Measurements from ENCODE around the gene ROBO1.

Gene ROBO1

DNA sequence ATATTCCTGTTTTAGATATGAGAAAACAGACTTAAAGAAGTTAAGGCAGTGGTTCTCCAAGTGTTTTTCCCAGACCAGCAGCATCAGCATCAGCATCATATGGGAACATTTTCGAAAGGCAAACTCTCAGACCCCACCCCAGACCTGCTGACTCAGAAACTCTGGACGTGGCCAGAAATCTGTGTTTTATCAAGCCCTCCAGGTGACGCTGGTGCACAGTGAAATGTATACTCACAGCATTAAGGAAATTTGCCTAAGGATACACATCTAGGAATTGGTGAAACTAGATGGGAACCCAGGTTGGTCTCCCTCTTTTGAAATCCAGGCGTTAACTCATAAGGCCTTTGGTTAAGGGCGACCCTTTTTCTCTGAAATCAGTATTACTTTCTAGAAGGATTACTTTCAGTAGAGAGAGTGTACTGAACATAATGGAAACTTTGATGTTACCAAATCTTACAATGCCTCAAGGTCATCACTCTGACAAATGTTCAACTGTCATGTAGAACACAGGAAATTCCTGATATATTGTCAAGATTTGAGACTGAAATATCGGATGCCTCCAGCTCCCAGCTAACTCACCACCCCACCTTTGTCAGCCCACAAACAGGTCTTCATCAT is 910.2 kb downstream of the ROBO1 start:
- no peaks in the 10 kb centered on the region for H3K9me3 ChIP-seq
- no peaks in the 10 kb centered on the region for H3K36me3 ChIP-seq
- H3K27ac ChIP-seq, result no peak overlapping the region
- H3K4me1 ChIP-seq (ENCODE audit: control insufficient read depth in 1 of 2, insufficient read depth in 1 of 2, low read depth in 1 of 2, low read length in 1 of 2), result no peaks in the 10 kb centered on the region
- H3K4me3 ChIP-seq (ENCODE audit: low read depth in 1 of 2, low read length in 1 of 2), result no peak overlapping the region
- no peaks in the 10 kb centered on the region for H3K27me3 ChIP-seq
- TF ChIP-seq, protein P1, sequence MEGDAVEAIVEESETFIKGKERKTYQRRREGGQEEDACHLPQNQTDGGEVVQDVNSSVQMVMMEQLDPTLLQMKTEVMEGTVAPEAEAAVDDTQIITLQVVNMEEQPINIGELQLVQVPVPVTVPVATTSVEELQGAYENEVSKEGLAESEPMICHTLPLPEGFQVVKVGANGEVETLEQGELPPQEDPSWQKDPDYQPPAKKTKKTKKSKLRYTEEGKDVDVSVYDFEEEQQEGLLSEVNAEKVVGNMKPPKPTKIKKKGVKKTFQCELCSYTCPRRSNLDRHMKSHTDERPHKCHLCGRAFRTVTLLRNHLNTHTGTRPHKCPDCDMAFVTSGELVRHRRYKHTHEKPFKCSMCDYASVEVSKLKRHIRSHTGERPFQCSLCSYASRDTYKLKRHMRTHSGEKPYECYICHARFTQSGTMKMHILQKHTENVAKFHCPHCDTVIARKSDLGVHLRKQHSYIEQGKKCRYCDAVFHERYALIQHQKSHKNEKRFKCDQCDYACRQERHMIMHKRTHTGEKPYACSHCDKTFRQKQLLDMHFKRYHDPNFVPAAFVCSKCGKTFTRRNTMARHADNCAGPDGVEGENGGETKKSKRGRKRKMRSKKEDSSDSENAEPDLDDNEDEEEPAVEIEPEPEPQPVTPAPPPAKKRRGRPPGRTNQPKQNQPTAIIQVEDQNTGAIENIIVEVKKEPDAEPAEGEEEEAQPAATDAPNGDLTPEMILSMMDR (IDR thresholded peaks at IDR 0.05), result no peak

DNA sequence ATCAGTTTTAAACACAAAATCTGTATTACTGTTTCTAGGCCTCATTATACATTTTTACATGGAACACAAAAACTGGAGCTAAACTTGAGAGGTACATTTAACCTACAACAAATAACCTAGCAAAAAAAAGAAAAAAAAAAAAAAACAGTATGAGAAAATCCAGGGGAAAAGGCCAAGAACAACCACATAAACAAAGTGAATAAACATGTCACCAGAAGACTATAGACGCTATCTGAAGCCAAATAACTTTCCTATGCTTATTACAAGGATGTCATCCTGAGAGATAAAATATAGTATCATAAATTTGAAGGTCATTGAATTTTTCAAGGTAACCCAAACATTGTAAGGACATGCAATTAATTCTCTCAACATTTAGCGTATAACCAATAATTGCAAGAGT is 911.6 kb downstream of the ROBO1 start:
- TF ChIP-seq, protein P1 (IDR thresholded peaks at IDR 0.05), result no peak
- Histone ChIP-seq H3K9me3 (no peaks in the 10 kb centered on the region), H3K4me3 (ENCODE audit: low read depth in 1 of 2, low read length in 1 of 2) (no peak overlapping the region), H3K27ac (no peak overlapping the region), H3K4me1 (ENCODE audit: control insufficient read depth in 1 of 2, insufficient read depth in 1 of 2, low read depth in 1 of 2, low read length in 1 of 2) (no peaks in the 10 kb centered on the region), H3K36me3 (no peaks in the 10 kb centered on the region), H3K27me3 (no peaks in the 10 kb centered on the region)

DNA sequence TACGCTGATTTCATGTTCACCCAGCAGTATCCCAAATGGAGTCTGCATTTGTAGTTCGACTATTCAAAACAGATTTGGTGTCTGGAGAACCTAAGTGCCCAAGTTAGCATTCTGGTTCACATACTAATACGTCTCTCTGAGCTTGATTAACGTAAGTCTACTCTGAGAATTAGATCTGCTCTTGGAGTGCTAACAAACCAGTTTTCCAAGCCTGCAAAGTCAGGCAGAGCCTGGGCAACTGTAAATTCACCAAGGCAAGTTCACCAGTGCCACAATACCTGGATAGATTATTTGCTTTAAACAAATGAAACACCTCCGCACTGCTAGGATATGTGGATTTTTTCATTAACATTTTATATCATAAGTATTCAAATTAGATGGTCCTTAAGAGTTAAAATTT is 912.6 kb downstream of the ROBO1 start:
- Histone ChIP-seq H3K4me3 (ENCODE audit: low read depth in 1 of 2, low read length in 1 of 2) (no peak overlapping the region), H3K36me3 (no peaks in the 10 kb centered on the region), H3K27ac (no peak overlapping the region), H3K9me3 (no peaks in the 10 kb centered on the region), H3K4me1 (ENCODE audit: control insufficient read depth in 1 of 2, insufficient read depth in 1 of 2, low read depth in 1 of 2, low read length in 1 of 2) (no peaks in the 10 kb centered on the region), H3K27me3 (no peaks in the 10 kb centered on the region)
- TF ChIP-seq, protein P1 (IDR thresholded peaks at IDR 0.05), result no peak

DNA sequence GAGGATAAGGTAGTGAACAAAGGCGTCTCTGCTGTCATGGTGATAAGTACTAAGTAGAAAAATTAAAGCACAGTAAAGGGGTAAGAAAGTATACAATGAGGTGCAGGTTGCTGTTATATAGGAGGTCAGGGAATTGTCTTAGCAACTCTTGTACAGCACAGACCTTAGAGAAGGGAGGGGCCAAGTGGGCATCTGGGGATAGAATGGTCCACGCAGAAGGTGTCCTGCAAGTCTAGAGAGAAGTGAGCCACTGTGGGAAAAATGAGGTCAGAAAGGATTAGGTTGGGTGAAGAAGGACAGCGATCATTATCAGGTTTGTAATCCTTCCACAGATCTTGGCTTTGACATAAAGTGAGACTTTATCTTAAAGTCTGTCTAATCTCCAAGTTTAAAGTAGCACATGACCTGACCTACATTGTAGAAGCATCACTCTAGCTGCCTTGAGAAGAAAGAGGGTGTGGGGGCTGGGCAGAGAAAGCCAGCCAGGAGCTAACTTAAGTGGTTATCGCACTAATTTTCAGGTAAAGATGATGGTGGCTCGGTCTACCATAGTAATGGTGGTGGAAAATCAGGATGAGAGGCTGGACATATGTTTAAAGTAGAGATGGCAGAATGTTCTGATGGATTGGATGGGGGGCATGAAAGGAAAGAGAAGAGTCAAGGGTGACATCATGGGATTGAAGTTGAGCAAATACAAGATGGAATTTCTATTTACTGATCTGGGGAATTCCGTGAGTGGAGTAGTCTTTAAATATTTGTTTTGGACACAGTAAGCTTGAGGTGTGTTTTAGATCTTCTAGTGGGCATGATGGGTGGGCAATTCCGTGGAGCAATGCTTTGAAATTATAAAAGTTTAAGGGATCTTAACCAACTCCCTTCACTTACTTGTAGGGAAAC is 919.2 kb downstream of the ROBO1 start:
- H3K4me3 ChIP-seq (ENCODE audit: low read depth in 1 of 2, low read length in 1 of 2), result no peak overlapping the region
- H3K36me3 ChIP-seq, result no peaks in the 10 kb centered on the region
- no peaks in the 10 kb centered on the region for H3K4me1 ChIP-seq (ENCODE audit: control insufficient read depth in 1 of 2, insufficient read depth in 1 of 2, low read depth in 1 of 2, low read length in 1 of 2)
- TF ChIP-seq, protein P1 (IDR thresholded peaks at IDR 0.05), result no peak
- H3K27ac ChIP-seq, result no peak overlapping the region
- H3K9me3 ChIP-seq, result no peaks in the 10 kb centered on the region
- H3K27me3 ChIP-seq, result no peaks in the 10 kb centered on the region

DNA sequence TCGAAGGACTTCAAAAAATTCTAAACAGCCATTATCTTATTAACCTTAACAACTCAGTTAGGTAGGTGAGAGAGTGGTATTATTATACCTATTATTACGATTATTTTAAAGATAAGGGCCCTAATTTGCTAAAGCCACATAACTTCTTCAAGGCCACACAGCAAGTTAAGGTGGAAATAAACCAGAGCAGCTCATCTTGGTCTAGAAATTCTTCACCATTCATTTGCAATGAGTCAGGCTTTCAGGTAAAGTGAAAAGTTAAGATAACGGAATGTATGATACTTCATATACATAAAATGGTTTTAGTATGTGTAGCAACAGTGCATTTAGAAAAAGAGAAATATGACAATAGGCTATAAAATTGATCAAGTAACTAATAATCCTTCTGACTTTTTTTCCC is 920.2 kb downstream of the ROBO1 start:
- Histone ChIP-seq H3K36me3 (no peaks in the 10 kb centered on the region), H3K4me1 (ENCODE audit: control insufficient read depth in 1 of 2, insufficient read depth in 1 of 2, low read depth in 1 of 2, low read length in 1 of 2) (no peaks in the 10 kb centered on the region), H3K27ac (no peak overlapping the region), H3K27me3 (no peaks in the 10 kb centered on the region), H3K9me3 (no peaks in the 10 kb centered on the region), H3K4me3 (ENCODE audit: low read depth in 1 of 2, low read length in 1 of 2) (no peak overlapping the region)
- TF ChIP-seq, protein P1 (IDR thresholded peaks at IDR 0.05), result no peak
